ENCODE data around the gene PIGC.

- no peak for TF ChIP-seq CTCF (conservative IDR thresholded peaks at IDR 0.05 in 1 of 2, IDR thresholded peaks at IDR 0.05 in 1 of 2; ENCODE audit: extremely low read depth in 1 of 2, insufficient read depth in 1 of 2, low read depth in 1 of 2, low read length in 2 of 2)
- TF ChIP-seq EZH2 (IDR thresholded peaks at IDR 0.05; ENCODE audit: borderline replicate concordance, low read length), result no peak
Observed at GRCh38 chr1:172399756-172400721, 43.8 kb downstream of the PIGC start.

Data from mammary epithelial cell (primary cell).